HG02678 (cell line): ENCODE data around the gene EN1.

Experiments used
- ATAC-seq: cut with Tn5 transposase; IDR thresholded peaks from one replicate; pipeline ENCODE4 v1.9.1; 2021; ENCODE audit warnings: mild to moderate bottlenecking, moderate library complexity; ENCODE audit not compliant: unreplicated experiment

Gene EN1

DNA sequence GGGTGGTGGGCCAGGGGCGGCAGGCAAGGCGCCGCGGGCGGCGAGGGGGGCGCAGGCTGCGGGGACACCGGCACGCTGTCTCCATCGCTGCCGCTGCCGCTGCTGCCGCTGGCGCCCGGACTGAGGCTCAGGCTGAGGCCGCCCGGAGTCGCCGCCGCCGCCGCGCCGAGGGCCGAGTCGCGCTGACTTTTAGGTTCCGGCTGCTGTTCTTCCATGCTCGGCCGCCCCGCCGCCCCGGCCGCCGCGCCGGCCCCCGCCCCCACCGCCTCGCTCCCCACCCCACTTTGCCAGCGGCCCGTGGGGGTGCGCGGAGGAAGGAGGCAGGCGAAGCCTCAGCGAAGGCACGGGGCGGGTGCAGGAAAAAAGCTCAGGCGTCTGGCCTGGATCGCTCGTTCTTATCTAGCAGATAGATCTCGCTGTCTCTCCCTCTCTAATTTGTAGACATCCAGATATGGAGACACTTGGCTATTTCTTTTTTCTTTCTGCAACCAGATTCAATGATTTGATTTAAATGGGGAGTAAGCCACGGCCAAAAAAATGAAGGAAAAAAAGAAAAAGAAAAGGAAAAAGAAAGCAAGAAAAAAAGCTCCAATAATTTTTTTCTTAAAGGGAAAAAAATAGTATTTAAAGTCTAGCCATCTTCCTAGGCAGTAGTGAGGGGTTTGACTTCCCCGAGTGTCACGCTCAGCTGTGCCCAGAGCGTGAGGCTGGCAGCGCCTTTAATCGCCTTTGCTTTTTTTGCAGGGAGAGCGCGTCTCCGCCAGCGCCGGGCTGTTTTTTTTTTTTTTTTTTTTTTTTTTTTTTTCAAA is at the start of gene EN1:
EN1 (minus strand) TSS at position 696 of the 809 bp plus-strand sequence; CDS start at position 215, 481 bp downstream.
- ATAC-seq = no peak

DNA sequence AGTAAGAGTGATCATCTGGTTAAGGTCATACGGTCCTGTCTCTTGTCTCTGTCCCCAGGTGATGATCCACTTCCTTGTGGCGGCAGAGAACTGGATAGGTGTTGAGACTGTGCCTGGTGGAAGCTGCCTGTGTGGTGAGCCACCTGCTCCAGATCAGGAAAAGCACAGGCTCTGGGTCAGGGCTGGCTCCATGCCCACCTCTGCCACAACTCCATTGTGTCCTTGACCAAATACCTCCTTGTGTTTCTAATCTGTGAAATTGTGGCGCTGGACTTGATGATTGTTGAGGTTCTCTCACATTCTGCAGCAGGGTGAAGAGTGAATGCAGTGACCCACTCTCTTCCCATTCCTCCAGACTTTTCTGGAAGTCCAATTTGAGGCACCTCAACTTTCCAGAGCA is 45.7 kb upstream of the EN1 start:
- ATAC-seq = no peak

DNA sequence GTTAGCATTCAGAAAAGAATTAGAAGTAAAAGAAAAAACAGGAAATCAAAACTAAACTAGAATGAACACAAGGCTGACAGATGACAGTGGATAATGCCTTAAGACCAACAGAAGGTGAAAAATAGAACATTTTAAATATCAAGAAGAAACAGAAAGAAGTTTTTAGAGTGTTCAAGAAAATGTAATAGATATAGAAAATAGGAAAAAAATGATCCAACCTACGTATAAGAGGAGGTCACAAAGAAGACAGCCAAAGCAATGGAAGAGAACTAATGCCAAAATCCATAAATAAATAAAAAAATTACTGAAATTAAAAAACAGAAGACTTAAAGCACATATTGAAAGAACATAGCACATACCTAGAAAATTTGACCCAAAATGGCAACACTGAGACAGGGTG is 42.5 kb upstream of the EN1 start:
- ATAC-seq = no peak

DNA sequence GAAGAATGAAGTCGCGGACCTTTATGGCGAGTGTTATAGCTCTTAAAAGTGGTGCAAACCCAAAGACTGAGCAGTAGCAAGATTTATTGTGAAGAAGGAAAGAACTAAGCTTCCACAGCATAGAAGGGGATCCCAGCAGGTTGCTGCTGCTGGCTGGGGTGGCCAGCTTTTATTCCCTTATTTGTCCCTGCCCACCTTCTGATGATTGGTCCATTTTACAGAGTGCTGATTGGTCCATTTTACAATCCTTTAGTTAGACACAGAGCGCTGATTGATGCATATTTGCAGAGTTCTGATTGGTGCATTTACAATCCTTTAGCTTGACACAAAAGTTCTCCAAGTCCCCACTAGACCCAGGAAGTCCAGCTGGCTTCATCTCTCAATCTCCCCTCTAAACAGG is 36.3 kb upstream of the EN1 start:
- ATAC-seq = no peak

DNA sequence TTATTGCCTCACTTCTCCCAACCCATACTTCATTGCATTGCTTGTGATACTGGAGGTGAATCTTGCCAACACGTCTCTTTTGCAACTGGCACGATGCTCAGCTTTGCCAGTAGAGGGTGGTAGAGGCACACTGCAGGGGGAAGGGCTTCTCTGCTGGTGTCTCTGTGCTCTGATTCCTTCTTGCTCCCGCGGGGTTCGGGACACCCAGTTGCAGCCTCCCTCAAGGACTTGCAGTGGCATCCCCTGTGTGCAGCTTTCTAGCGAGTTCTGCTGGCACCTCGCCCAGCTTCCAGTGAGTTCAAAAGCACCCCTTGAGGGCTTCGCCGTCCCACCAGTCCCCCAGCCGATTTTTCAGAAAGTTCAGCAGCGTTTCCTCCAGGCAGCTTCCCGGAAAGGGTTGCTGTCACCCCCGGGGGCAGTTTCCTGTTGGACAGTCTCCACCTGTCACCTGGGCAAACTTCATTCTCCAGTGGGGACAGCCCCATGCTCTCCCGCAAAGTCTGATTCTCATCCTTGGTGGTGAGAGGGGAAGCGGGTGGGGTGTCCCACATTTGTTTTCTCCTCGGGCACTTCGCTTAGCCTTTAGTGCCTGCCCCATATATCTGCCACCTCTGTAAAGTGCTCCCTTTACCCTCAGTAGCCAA is 35.4 kb upstream of the EN1 start:
- ATAC-seq = peak; percentile 86

DNA sequence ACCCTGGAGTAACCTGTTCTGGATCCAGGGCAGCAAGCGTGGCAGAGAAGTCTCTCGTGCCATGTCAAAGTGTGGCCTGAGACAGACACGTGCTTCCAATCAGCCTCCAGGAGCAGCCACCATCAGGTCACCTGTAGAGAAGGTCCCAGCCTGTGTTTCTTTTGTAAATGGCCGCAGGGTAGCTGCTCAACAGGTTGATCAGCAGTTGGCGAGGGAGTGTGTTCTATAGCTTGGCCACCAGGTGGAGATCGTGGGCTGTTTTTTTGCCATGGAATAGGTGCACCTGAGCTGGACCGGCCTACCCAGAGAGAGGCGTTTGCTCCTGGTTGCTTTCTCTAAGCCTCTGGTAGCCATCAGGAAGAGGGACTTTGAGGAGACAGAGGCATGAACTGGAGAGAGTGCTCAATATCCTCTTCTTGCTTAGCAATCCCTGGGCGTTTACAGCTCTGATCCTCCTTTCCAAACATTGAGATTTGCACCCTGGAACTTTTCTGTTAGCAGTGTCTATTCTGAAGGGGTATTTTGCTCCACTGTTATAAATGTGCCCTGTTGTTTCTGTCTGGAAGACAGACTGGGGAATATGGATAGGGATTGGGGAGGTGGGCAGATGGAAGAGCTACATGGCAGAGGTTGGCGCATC is 34.2 kb upstream of the EN1 start:
- peak; percentile 88 for ATAC-seq

DNA sequence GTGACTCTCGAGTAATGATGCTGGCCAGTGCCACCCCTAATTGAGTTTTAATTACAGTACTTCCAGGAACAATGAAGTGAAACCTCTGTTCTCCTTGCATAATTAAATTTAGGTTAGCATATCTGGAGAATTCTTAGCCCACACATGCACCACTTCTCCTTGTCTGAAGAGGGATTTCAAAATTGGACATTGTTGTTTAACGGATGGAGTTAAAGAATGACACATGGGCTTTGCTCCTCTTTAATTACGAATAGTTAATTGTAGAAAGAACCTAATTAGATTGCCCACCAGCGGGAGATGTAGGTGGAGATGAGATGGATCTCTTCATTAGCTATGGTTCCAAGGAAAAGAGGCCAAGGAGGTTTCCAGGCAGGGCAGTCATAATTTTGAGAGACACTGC is 33.1 kb upstream of the EN1 start:
- ATAC-seq = no peak

DNA sequence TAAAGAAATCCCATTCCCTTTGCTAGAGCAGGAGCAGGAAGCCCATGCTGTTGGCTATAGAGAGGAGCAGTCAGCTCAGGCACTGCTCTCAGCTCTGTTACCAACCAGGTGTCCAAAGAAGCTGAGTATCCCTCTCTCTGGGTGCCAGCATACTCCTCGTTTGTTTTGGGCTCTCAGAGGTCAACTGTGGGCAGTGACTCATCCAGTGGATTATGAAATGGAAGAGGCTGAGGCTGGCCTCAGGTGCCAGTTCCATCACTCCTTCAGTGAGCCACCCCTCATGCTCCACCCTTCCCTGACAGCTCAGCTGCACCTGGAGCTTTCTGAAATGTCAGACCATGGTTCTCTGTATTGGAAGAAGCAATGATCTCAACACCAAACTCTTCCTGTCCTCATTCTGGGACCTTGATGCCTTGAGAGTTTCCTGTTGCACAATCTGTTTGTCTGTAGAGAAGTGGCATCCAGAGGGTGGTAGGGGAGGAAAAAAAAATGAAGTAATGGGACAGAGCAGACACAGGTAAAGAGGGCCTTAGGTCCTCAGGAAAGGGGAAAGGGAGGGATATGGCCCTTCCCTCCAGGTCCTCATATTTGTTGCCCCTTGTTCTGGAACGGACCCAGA is 31.2 kb upstream of the EN1 start:
- no peak for ATAC-seq

DNA sequence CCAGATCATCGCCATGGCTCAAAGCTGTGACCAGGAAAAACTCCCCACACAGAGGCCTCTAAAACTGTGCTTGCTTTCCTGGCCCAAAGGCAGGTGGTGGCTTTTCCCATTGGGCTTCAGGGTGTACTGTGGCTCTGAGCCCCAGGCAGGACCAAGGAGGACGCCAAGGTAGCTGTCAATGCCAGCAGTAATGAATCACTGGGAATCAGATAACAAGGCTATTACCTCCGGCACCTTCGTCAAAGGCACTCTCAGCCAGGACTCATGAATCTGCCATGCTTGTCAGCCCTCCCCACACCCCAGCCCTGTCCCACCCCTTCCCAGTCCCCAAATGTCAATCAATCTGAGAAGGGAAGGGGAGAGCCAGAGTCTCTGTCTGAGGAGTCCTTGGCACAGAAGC is 27.9 kb upstream of the EN1 start:
- no peak for ATAC-seq

DNA sequence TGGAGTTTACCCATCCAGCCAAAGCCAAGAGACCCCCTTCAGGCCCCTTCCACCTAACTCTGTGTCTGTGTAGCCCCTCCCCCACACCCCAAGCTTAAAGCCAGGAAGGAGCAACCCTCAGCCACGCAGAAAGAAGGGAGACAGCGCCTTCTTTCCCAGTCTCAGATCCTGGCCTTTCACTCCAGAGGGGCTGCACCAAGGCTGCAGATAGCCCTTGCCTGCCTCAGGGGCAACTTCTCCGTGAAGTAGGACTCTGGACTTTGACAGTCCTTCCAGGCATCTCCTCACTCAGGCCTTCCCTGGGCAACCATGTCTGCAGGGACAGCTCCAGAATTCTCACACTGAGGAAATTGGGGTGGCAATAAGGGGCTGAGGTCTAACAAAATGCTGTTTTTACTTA is 26.9 kb upstream of the EN1 start:
- ATAC-seq = no peak

DNA sequence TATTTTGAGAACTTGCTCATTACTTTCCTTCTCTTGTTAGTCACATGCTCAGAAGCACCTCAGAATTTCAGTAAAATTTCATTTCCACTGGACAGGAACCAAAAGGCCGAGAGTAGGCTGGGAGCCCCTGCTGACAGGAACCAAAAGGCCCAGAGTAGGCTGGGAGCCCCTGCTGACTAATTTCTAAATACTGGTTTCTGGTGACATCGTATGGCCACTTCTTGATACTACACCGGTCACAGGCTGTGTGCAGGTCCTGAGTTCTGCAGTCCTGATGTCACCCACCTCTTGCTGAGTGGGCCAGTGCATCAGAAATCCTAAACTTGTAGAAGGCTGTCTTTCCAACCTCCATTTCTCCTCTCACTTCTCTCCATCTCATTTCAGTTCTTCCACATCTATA is 17.7 kb upstream of the EN1 start:
- peak; percentile 96 for ATAC-seq

DNA sequence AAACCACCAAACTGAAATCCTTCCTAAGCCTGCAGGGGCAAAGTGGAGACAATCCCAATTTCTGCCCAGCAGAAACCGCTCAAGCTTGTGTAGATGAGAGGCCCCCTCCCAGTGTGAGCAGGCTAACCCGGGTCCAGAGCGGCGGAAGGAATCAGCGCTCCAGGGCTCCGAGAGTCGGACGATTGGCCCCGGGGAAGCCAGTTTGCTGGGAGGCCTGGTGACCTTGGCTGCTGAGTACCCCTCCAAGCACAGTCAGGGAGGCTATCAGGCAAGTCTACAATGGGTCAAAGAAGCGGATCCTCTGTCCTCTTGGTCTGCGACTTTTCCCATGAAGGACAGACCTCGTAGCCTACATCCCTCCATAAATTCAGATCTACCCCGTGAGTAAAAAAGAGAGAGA is 16.8 kb upstream of the EN1 start:
- no peak for ATAC-seq

DNA sequence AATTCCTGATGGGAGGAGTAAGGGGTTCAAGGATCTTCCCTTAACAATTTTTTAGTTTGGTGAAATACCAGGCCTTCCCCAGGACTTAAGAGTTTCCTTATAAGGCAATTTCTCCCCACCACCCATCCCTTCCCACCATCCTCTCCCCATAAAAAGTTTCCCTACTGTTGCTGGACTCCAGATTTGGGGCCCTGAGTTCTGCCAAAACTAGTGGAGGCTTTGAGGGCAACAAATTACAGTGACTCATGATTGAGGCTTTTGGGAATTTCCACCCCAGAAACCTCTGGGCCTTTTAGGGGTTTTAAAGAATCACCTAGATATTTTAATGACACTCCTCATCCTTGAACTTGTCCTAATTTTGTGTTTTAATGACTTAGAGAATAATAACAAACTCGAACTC is 14.3 kb upstream of the EN1 start:
- ATAC-seq = no peak

DNA sequence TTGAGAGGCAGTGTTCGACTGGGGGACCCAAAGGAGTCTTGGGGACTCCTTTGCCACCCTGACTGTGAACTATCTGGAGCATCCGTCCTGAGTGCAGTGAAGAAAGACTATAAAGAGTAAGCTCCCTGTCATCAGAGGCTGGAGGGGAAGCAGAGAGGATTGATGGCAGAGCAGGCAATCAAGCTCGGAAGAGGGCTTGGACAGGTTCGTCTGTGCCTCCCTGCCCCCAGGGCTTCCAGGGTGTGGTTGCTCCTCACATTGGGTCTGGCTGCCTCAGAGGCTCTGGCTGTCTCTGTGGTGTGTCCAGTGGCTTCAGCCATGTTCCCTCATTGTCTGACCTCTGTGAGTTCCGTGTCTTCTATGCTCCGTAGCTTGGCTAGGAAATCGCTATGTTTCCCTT is 13.8 kb upstream of the EN1 start:
- ATAC-seq = no peak

DNA sequence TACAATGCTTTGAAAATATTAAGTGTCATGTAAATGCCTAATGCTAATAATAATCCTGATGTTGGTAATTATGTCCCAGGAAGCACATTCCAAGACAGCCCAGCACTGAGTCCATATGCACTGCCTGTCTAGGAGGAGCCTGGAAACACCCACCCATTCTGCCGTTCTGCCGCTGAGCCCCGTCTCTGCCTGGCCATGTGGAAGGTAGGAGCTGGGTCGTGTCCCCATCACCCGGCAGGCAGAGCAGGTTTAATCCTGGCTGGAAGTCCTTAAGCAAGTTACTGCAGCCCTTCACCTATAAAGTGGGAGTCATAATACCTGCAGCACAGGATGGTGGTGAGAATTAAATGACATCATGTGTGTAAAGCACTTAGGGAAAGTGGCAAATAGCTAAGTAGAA is 13.1 kb upstream of the EN1 start:
- no peak for ATAC-seq

DNA sequence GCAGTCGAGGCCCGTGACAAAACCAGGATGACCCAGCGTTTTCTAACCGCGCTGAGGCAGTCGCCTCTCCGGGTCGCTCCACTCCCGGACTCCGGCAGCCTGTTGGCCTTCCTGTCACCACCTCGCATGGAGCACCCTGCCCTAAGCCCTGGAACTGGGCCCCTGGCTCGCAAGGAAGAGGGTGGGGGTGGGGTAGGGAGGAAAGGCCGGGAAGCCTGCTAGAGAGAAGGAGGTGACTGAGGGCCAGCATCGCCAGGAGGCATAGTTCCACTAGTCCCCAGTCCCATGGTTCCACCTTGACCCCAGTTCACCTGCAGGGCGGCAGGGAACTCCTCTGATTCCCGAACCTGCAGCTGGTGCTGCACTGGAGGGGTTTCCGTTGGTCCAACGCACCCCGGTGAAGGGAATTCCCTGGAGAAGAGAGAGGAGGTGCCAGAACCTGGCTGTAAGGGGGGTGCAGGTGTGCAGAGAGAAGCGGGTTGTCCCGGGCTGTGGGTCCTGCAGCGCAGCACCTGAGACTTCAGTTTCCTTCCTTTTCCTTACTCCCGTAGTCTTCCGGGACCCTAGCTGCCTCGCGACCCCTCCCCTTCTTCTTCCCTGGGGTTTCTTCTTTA is 11.8 kb upstream of the EN1 start:
- no peak for ATAC-seq

DNA sequence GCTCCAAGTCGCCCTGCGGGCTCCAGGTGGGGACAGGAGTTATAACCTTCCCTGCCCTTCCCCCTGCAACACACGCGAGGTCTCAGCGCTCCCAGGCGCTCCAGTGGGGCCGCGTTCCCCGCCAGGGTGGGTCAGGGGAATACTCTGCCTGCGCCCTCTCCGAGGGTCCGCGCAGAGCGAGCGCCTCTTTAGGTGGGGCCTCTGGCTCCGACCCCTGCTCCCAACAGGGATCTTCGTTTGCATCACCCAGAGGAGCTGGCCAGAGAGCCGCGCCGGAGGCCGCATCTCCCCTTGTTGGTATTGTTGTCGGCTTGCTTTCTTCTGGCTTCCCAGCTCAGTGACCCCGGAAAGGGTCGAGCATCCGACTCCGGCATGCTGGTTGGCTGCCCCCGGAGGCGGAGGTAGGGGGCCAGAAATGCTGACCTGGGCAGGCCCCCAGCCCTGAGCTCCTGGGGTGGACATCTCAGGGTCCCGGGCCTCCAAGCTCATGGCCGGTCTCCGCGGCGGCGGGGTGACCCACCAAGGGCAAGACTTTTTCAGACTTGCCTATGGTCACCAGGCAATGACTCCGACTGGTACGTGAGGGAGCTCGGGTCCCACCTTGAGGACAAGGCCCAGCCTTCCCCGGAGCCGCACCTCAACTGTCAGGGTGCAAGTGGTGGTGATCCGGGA is 11.2 kb upstream of the EN1 start:
- ATAC-seq = no peak

DNA sequence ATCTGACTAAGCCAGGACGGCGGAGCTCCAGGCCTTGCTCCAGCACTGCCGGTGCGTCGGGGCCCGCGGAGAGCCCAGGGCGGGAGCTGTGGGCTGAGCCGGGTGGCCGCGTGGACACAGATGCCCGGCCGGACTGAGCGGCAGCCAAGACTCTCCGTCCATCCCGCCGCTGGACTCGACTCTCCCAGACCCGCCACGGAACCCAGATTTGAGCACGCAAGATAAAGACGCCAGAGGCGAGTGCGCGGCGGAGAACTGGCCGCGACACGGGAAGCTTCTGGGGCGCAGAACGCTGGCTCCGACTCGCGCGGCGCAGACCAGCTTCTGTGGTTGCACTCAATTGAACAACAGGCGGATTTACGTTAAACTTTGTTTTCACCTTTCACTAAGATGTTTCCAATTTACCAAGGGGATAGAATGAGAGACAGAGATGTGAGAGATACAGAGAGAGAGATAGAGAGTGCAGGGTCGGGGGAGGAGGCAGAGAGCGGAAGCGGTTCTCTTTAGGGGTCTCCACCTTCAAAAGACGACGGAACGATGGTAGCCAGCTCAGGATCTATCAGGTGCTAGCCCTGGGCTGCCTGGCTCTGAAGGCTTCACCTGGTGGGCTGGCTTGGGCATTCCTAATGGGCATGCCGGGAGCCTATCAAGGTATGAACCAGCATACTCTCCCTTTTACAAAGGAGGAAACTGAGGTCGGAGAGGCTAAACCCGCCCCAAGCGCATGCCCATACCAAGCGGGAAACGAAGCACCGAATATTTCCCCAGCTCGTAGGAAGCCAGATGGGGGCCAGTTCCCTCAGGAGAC is 10.4 kb upstream of the EN1 start:
- no peak for ATAC-seq

DNA sequence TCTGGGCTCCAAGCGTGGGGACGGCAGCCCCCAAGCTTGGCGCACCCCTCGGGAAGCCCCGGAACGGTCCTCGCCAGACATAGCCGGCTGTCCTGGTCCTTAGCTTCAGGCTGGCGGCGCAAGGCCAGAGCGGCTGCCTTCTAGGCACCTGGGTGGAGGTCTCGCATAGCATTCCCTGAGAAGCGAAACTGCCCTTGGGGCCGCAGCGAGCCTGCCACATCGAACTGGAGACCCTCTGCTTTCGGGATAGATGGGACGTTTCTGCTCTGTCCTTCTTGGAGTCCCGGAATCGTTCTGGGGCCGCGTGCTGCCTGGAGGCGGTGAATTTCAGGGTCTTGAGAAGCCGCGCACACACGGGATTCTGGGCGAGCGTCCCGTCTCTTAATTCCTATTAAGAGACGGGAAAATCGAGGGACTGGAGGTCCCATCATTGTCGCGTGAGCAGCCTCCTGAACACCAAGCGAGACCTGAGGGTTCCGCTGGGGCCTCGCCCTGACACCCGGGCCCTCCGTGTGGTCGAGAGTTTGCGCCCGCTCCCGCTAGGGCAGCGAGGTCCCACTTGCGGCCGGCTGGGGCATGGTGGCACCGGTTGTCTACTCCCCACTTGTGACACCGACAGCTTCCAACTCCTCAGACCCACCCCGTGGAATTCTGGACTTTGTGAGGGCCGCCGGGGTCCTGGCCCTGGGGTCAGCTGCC is 9.7 kb upstream of the EN1 start:
- ATAC-seq = no peak
